Measurements from ENCODE around the gene PSMD2. TPM values are rescaled to one million over a fixed set of nuclear protein-coding genes. Genes with fewer than 3 reads are reported as not detected.

PSMD2 gene
- 100 to 1,000 TPM; 244 to 257 TPM for total RNA-seq

GRCh38 chr3:184298759-184299487, at the start of gene PSMD2:
Gene PSMD2 (plus strand): TSS chr3:184299241. CDS start chr3:184299267, 26 bp downstream.
- CTCF ChIA-PET = interaction anchor here (1.2 to 1.3 kb wide), 2 partner anchors 10 to 73 kb away, joined by 3 to 4 read pairs; no protein-coding TSS in a partner anchor
- peak within 1 kb of the TSS; percentile 87 for H3K27ac Mint-ChIP-seq
- peak within 1 kb of the TSS; percentile 98 for H3K4me3 Mint-ChIP-seq

GRCh38 chr3:184249412-184250166, 49.5 kb upstream of the PSMD2 start, which contains the start of gene EEF1AKMT4:
Gene EEF1AKMT4 (plus strand): TSS chr3:184249672. CDS start chr3:184249695, 23 bp downstream.
- Mint-ChIP-seq H3K36me3 (ENCODE audit: low read depth) (peaks cover 16% of the 10 kb centered on the region), H3K4me1 (ENCODE audit: low read depth) (peaks cover 9% of the 10 kb centered on the region)

More at GRCh38 chr3:184298759-184299487, at the start of gene PSMD2:
- Mint-ChIP-seq H3K9me3 (no peaks in the 10 kb centered on the region), H3K4me1 (ENCODE audit: low read depth) (peaks cover 21% of the 10 kb centered on the region), H3K27me3 (ENCODE audit: low read depth) (no peaks in the 10 kb centered on the region), H3K36me3 (ENCODE audit: low read depth) (peaks cover 34% of the 10 kb centered on the region)
- DNase-seq = peak; percentile 99
- intact Hi-C loops (cut with micrococcal nuclease) = loop anchor here (1.0 to 5.0 kb wide), 12 partner anchors 15 to 984 kb away; partner anchors contain the start of genes ABCC5, ABCF3, AP2M1 and EEF1AKMT4

GRCh38 chr3:184250167-184250828, 48.7 kb upstream of the PSMD2 start:
- Mint-ChIP-seq H3K4me3 (peak overlapping the region; percentile 91), H3K36me3 (ENCODE audit: low read depth) (peaks cover 10% of the 10 kb centered on the region), H3K27me3 (ENCODE audit: low read depth) (no peaks in the 10 kb centered on the region), H3K9me3 (no peaks in the 10 kb centered on the region), H3K27ac (peak overlapping the region; percentile 63), H3K4me1 (ENCODE audit: low read depth) (peaks cover 8% of the 10 kb centered on the region)
- intact Hi-C loops (cut with micrococcal nuclease) = loop anchor here (1.0 to 10.0 kb wide), 6 partner anchors 11 to 785 kb away; partner anchors contain the start of gene CAMK2N2
- peak; percentile 95 for DNase-seq
- CTCF ChIA-PET = interaction anchor here (0.6 to 1.4 kb wide), 25 partner anchors 8 to 731 kb away, joined by 3 to 28 read pairs (median 4); partner anchors contain the start of genes CAMK2N2 and VWA5B2

More at GRCh38 chr3:184249412-184250166, 49.5 kb upstream of the PSMD2 start, which contains the start of gene EEF1AKMT4:
- peak; percentile 97 for DNase-seq
- intact Hi-C loops (cut with micrococcal nuclease) = loop anchor here (1.0 to 10.0 kb wide), 18 partner anchors 12 to 785 kb away; partner anchors contain the start of genes ABCC5, ABCF3, AP2M1 and CAMK2N2
- Mint-ChIP-seq H3K27ac (peak within 1 kb of the TSS; percentile 95), H3K4me3 (peak within 1 kb of the TSS; percentile 91), H3K27me3 (ENCODE audit: low read depth) (no peaks in the 10 kb centered on the region), H3K9me3 (no peaks in the 10 kb centered on the region)
- CTCF ChIA-PET = interaction anchor here (0.6 to 1.4 kb wide), 25 partner anchors 9 to 730 kb away, joined by 3 to 28 read pairs (median 4); partner anchors contain the start of genes CAMK2N2 and VWA5B2

DNA sequence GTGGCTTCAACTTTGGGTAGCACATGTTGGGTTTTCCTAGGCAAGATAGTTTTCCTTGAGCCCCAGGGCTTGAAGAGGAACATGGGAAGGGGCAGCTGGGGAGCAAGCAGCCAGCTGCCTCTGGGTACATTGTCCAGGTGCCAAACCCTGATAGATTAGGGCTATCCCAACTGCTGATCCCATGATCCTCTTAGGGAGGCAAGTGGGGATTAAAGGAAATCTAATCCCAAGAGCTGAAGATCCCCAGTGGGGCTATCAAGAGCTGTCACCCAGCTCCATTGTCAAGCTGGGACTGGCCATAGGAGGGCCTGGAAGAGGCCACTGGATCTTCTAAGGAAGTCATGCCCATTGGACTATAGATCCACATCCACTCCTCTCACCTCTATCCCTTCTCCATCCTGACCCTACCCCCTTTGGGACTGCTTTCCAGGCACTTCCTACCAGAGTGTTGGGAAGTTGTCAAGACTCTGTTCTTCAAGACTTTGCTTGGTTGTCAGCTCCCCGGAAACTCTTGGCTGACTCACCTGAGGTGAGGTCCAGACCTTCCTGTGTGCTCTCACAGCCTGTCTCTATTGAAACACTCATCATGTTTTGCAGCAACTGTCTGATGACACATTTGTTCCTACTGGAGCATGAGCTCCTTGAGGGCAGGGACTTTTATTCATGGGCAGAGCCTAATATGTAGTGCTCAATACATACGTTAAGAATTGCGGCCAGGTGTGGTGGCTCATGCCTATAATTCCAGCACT, 43.6 kb upstream of the PSMD2 start:
- Mint-ChIP-seq H3K9me3 (no peaks in the 10 kb centered on the region), H3K27ac (no peak overlapping the region), H3K27me3 (ENCODE audit: low read depth) (peaks cover 10% of the 10 kb centered on the region), H3K4me3 (no peak overlapping the region), H3K4me1 (ENCODE audit: low read depth) (peaks cover 11% of the 10 kb centered on the region), H3K36me3 (ENCODE audit: low read depth) (peaks cover 14% of the 10 kb centered on the region)
- DNase-seq = peak; percentile 37
- CTCF ChIA-PET = interaction anchor here (0.6 to 1.3 kb wide), 3 partner anchors 27 to 415 kb away, joined by 3 to 5 read pairs (median 4); no protein-coding TSS in a partner anchor
- intact Hi-C loops (cut with micrococcal nuclease) = loop anchor here (10.0 kb wide), 1 partner anchor 791 kb away; no protein-coding TSS in a partner anchor

DNA sequence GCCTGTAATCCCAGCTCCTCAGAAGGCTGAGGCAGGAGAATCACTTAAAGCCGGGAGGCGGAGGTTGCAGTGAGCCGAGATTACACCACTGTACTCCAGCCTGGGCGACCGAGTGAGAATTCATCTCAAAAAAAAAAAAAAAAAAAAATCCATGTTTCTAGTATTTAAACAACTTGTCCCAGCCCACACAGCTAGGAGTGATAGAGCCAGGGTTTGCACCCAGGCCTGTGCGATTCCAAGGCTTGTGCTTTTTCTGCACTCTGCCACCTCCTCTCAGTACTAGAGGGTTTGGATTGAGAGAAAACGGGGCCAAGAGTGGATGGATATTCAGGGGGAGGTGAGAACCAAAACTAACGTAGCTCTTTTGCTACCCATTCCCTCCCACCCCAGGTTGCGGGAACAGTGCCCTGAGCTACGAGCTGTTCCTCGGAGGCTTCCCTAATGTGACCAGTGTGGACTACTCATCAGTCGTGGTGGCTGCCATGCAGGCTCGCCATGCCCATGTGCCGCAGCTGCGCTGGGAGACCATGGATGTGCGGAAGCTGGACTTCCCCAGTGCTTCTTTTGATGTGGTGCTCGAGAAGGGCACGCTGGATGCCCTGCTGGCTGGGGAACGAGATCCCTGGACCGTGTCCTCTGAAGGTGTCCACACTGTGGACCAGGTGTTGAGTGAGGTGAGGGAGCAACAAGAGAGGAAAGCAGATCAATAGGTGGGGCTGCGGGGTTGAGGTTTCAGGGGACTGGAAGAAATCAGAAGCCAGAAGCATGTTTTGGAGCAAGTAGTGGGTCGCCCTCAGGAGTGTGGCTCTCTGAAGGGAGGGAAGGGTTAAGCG, 41.7 kb upstream of the PSMD2 start:
- Mint-ChIP-seq H3K4me1 (ENCODE audit: low read depth) (peaks cover 21% of the 10 kb centered on the region), H3K27ac (no peak overlapping the region), H3K4me3 (no peak overlapping the region), H3K9me3 (no peaks in the 10 kb centered on the region), H3K27me3 (ENCODE audit: low read depth) (peaks cover 19% of the 10 kb centered on the region), H3K36me3 (ENCODE audit: low read depth) (peaks cover 14% of the 10 kb centered on the region)
- intact Hi-C loops (cut with micrococcal nuclease) = loop anchor here (10.0 kb wide), 1 partner anchor 792 kb away; no protein-coding TSS in a partner anchor
- no peak for DNase-seq
- CTCF ChIA-PET = interaction anchor here (0.7 to 1.4 kb wide), 4 partner anchors 8 to 372 kb away, joined by 3 to 5 read pairs (median 4); partner anchors contain the start of gene EEF1AKMT4

DNA sequence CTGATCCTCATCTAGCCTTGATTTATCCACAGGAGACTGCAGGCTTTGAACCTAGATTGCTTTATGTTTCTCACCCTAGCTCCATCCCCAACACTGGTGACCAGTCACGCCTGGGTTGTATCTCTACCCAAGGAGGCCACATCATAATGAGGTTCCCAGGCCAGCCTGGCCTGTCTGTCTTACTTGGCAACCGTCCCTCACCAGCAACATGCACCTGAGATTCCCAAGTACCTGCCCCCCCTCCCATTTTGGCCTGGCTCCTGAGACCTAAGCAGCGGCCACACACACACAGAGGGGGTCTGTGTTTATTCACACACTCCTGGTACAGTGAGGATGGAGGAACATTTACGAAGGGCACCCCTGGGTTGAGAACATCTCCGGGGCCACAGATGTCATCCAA, 40.1 kb upstream of the PSMD2 start:
- H3K27me3 Mint-ChIP-seq (ENCODE audit: low read depth) = peaks cover 24% of the 10 kb centered on the region
- no peaks in the 10 kb centered on the region for H3K9me3 Mint-ChIP-seq
- no peak for DNase-seq
- CTCF ChIA-PET = interaction anchor here (1.3 to 1.4 kb wide), 2 partner anchors 9 to 31 kb away, joined by 4 read pairs; partner anchors contain the start of gene EEF1AKMT4
- H3K36me3 Mint-ChIP-seq (ENCODE audit: low read depth) = peaks cover 14% of the 10 kb centered on the region
- no peak overlapping the region for H3K4me3 Mint-ChIP-seq
- H3K4me1 Mint-ChIP-seq (ENCODE audit: low read depth) = peaks cover 25% of the 10 kb centered on the region
- intact Hi-C loops (cut with micrococcal nuclease) = loop anchor here (10.0 kb wide), 1 partner anchor 794 kb away; no protein-coding TSS in a partner anchor
- H3K27ac Mint-ChIP-seq = no peak overlapping the region

DNA sequence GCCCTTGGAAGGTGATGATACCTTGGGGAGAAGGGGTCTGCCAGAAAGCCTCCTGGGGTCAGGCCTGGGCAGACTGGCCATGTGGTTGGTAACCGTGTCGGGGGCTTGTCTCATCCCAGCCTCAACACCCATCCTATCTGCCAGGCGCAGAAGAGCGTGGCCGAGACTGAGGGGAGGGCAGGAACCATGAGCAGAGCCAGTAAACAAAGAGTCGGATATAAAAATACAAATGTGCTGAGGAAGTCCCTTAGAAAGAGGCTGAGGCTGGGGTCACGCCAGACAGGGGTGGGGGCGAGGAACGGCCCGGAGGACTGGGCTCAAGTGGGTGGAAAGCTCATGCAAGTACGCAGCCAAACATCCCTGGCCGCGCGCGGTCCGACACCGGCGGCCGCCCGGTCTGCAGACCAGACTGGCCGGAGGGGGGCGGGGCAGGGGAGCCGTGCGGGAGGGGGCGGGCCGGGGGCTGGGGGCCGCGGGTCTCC, 39.6 kb upstream of the PSMD2 start:
- Mint-ChIP-seq H3K27me3 (ENCODE audit: low read depth) (peaks cover 24% of the 10 kb centered on the region), H3K4me3 (peak overlapping the region; percentile 40), H3K27ac (no peak overlapping the region), H3K36me3 (ENCODE audit: low read depth) (peaks cover 14% of the 10 kb centered on the region), H3K4me1 (ENCODE audit: low read depth) (peaks cover 25% of the 10 kb centered on the region), H3K9me3 (no peaks in the 10 kb centered on the region)
- intact Hi-C loops (cut with micrococcal nuclease) = loop anchor here (10.0 kb wide), 1 partner anchor 795 kb away; no protein-coding TSS in a partner anchor
- no peak for DNase-seq
- CTCF ChIA-PET = interaction anchor here (1.4 to 2.0 kb wide), 2 partner anchors 10 to 12 kb away, joined by 4 to 5 read pairs; partner anchors contain the start of gene EEF1AKMT4

DNA sequence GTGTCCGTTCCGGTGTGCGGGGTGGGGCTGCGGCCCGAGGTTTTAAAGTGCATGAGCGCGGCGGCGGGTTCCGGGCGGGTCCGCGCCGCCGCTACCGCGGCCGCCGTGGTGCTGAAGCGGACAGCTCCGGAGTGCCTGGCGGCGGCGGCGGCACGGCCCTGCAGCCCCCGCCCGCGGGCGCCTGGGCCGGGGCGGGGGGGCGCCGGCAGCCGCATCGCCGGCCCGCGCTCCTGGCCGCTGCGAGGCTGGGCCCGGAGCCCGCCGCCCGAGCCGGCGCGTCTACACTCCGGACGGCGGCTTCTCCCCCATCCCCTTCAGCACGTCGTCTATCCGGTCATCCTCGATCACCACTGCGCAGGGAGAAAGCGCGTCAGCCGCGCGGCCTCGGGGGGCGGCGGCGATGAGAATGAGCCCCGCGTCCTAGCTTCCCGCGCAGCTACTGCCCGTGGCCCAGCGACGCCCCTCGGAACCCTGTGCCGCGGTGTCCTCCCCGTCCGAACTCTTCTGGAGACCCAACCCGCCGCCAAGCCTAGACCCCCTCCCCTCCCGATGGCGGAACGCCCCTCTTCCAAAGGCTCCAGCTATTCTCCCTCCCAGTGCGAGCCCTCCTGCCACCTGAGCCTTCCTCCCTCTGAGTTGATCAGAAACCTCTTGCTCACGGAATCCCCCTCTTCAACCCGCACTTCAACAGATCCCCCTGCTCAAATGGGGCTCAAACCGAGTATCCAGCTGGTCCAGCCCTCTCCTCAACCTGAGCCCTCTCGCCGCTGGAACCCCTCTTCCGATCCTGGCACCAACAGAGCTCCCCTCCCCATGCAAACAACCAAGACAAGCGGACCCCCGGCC, 38.9 kb upstream of the PSMD2 start:
- H3K27ac Mint-ChIP-seq = no peak overlapping the region
- intact Hi-C loops (cut with micrococcal nuclease) = loop anchor here (5.0 to 10.0 kb wide), 2 partner anchors 33 to 795 kb away; partner anchors contain the start of gene VWA5B2
- peak overlapping the region; percentile 59 for H3K4me3 Mint-ChIP-seq
- peak; percentile 25 for DNase-seq
- peaks cover 14% of the 10 kb centered on the region for H3K36me3 Mint-ChIP-seq (ENCODE audit: low read depth)
- CTCF ChIA-PET = interaction anchor here (1.4 to 2.0 kb wide), 2 partner anchors 10 to 13 kb away, joined by 4 to 5 read pairs; partner anchors contain the start of gene EEF1AKMT4
- peaks cover 30% of the 10 kb centered on the region for H3K27me3 Mint-ChIP-seq (ENCODE audit: low read depth)
- H3K9me3 Mint-ChIP-seq = no peaks in the 10 kb centered on the region
- H3K4me1 Mint-ChIP-seq (ENCODE audit: low read depth) = peaks cover 25% of the 10 kb centered on the region

GRCh38 chr3:184260724-184261269, 38.2 kb upstream of the PSMD2 start:
- intact Hi-C loops (cut with micrococcal nuclease) = loop anchor here (1.0 to 5.0 kb wide), 2 partner anchors 10 to 33 kb away; partner anchors contain the start of gene VWA5B2
- Mint-ChIP-seq H3K27ac (no peak overlapping the region), H3K4me1 (ENCODE audit: low read depth) (peaks cover 20% of the 10 kb centered on the region), H3K27me3 (ENCODE audit: low read depth) (peaks cover 33% of the 10 kb centered on the region), H3K4me3 (peak overlapping the region; percentile 59), H3K9me3 (no peaks in the 10 kb centered on the region), H3K36me3 (ENCODE audit: low read depth) (peaks cover 11% of the 10 kb centered on the region)
- DNase-seq = no peak
- CTCF ChIA-PET = interaction anchor here (1.4 to 2.0 kb wide), 2 partner anchors 11 to 14 kb away, joined by 4 to 5 read pairs; partner anchors contain the start of gene EEF1AKMT4
